ENCODE measurements around the gene INPP5D. TPM values are rescaled to one million over a fixed set of nuclear protein-coding genes. Genes with fewer than 3 reads are reported as not detected.

Gene INPP5D
- total and polyA plus RNA-seq, 2 of the 8 experiments (the other 6 are each of a cell fraction or from before 2014, with no cell fraction given): 4.5 to 7.1 TPM

DNA sequence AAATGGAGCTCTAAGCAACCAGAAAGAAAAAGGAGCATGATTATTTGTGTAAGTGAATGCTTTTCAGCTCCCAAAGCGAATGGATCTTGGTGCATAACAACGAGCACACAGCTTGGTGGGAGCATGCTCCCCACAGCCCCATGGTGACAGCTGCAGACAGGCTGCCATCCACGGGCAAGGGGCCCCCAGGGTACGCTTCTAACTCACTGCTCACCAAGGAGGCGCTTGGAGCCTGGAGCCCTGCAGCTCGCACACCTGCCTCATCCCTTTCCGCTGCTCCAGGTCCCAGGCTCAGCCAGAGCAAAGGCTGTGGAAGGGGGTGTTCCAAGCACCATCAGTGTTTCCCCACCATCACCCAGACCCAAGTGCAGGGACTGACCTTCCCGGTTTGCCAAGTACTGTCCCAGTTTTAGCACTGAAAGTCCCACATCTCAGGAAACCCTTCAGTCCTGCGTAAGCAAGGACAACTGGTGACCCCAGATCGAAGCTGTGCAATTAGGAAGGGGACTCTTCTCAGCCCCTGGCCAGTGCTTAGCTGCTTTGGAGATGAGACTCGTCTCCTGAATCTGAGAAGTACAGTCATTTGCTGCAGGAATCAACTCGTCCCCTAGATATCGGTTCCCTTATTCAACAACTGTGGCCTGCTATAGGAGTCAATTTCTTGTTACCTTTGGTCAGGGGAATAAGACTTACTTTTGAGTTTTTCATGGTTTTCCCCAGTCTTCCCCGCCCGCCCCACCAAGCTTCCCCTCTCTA lies 141.3 kb downstream of the INPP5D start (continued):
- TF ChIP-seq, protein P1, sequence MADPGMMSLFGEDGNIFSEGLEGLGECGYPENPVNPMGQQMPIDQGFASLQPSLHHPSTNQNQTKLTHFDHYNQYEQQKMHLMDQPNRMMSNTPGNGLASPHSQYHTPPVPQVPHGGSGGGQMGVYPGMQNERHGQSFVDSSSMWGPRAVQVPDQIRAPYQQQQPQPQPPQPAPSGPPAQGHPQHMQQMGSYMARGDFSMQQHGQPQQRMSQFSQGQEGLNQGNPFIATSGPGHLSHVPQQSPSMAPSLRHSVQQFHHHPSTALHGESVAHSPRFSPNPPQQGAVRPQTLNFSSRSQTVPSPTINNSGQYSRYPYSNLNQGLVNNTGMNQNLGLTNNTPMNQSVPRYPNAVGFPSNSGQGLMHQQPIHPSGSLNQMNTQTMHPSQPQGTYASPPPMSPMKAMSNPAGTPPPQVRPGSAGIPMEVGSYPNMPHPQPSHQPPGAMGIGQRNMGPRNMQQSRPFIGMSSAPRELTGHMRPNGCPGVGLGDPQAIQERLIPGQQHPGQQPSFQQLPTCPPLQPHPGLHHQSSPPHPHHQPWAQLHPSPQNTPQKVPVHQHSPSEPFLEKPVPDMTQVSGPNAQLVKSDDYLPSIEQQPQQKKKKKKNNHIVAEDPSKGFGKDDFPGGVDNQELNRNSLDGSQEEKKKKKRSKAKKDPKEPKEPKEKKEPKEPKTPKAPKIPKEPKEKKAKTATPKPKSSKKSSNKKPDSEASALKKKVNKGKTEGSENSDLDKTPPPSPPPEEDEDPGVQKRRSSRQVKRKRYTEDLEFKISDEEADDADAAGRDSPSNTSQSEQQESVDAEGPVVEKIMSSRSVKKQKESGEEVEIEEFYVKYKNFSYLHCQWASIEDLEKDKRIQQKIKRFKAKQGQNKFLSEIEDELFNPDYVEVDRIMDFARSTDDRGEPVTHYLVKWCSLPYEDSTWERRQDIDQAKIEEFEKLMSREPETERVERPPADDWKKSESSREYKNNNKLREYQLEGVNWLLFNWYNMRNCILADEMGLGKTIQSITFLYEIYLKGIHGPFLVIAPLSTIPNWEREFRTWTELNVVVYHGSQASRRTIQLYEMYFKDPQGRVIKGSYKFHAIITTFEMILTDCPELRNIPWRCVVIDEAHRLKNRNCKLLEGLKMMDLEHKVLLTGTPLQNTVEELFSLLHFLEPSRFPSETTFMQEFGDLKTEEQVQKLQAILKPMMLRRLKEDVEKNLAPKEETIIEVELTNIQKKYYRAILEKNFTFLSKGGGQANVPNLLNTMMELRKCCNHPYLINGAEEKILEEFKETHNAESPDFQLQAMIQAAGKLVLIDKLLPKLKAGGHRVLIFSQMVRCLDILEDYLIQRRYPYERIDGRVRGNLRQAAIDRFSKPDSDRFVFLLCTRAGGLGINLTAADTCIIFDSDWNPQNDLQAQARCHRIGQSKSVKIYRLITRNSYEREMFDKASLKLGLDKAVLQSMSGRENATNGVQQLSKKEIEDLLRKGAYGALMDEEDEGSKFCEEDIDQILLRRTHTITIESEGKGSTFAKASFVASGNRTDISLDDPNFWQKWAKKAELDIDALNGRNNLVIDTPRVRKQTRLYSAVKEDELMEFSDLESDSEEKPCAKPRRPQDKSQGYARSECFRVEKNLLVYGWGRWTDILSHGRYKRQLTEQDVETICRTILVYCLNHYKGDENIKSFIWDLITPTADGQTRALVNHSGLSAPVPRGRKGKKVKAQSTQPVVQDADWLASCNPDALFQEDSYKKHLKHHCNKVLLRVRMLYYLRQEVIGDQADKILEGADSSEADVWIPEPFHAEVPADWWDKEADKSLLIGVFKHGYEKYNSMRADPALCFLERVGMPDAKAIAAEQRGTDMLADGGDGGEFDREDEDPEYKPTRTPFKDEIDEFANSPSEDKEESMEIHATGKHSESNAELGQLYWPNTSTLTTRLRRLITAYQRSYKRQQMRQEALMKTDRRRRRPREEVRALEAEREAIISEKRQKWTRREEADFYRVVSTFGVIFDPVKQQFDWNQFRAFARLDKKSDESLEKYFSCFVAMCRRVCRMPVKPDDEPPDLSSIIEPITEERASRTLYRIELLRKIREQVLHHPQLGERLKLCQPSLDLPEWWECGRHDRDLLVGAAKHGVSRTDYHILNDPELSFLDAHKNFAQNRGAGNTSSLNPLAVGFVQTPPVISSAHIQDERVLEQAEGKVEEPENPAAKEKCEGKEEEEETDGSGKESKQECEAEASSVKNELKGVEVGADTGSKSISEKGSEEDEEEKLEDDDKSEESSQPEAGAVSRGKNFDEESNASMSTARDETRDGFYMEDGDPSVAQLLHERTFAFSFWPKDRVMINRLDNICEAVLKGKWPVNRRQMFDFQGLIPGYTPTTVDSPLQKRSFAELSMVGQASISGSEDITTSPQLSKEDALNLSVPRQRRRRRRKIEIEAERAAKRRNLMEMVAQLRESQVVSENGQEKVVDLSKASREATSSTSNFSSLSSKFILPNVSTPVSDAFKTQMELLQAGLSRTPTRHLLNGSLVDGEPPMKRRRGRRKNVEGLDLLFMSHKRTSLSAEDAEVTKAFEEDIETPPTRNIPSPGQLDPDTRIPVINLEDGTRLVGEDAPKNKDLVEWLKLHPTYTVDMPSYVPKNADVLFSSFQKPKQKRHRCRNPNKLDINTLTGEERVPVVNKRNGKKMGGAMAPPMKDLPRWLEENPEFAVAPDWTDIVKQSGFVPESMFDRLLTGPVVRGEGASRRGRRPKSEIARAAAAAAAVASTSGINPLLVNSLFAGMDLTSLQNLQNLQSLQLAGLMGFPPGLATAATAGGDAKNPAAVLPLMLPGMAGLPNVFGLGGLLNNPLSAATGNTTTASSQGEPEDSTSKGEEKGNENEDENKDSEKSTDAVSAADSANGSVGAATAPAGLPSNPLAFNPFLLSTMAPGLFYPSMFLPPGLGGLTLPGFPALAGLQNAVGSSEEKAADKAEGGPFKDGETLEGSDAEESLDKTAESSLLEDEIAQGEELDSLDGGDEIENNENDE (IDR thresholded peaks at IDR 0.05; ENCODE audit: insufficient replicate concordance, low read length): no peak
- no peak for TF ChIP-seq RFX5 (IDR thresholded peaks at IDR 0.05; ENCODE audit: borderline replicate concordance, low read depth, low read length)
- TF ChIP-seq POU5F1 (IDR thresholded peaks at IDR 0.05; ENCODE audit: low read depth, low read length): no peak
- TF ChIP-seq EZH2 (IDR thresholded peaks at IDR 0.05; ENCODE audit: low read depth, low read length, severe bottlenecking): no peak
- no peak for TF ChIP-seq ATF2 (IDR thresholded peaks at IDR 0.05; ENCODE audit: low read length)
- TF ChIP-seq KDM1A (IDR thresholded peaks at IDR 0.05; ENCODE audit: borderline replicate concordance, low read length): no peak
- TF ChIP-seq E2F6 (IDR thresholded peaks at IDR 0.05): no peak

Measured in H1 (cell line).